Lower leg skin (tissue), 3 donors: ENCODE results near the gene LFNG.

ENCODE experiments used
- CTCF ChIP-seq, 3 donors: fragments of 450-650 bp; IDR thresholded peaks; one replicate each; pipeline ENCODE4 v1.5.1; 2016; ENCODE audit warnings: antibody characterized with exemption in 3 of 3, mild to moderate bottlenecking in 3 of 3, moderate library complexity in 2 of 3
- POLR2A ChIP-seq, 2 donors: fragments of 450-650 bp; IDR thresholded peaks; one replicate each; pipeline ENCODE4 v1.6.1; 2016 to 2017; ENCODE audit warnings: antibody characterized with exemption in 2 of 2, mild to moderate bottlenecking in 1 of 2, moderate library complexity in 1 of 2

- no peak for TF ChIP-seq CTCF (IDR thresholded peaks at IDR 0.05)
- TF ChIP-seq POLR2A (IDR thresholded peaks at IDR 0.05) = no peak
These were observed 18.9 kb upstream of the LFNG start for GRCh38 chr7:2500701-2501100.
